Measurements from ENCODE around the gene TWIST2.

Gene TWIST2

GRCh38 chr2:238870261-238870660, 22.4 kb downstream of the TWIST2 start:
- ATAC-seq = no peak
- no peaks in the 10 kb centered on the region for H3K4me1 Mint-ChIP-seq
- peaks cover 21% of the 10 kb centered on the region for H3K27me3 Mint-ChIP-seq
- no peak overlapping the region for H3K4me3 Mint-ChIP-seq
- H3K9me3 Mint-ChIP-seq = peaks cover 9% of the 10 kb centered on the region
- no peaks in the 10 kb centered on the region for H3K36me3 Mint-ChIP-seq
- H3K27ac Mint-ChIP-seq = no peak overlapping the region

- ATAC-seq = no peak
- Mint-ChIP-seq H3K27ac (no peak overlapping the region), H3K4me1 (no peaks in the 10 kb centered on the region), H3K9me3 (peaks cover 9% of the 10 kb centered on the region), H3K27me3 (peaks cover 29% of the 10 kb centered on the region), H3K4me3 (no peak overlapping the region), H3K36me3 (no peaks in the 10 kb centered on the region)
Observed at GRCh38 chr2:238872026-238872425, 24.1 kb downstream of the TWIST2 start.

GRCh38 chr2:238872628-238873380, 24.9 kb downstream of the TWIST2 start:
- no peak for ATAC-seq
- no peak overlapping the region for H3K27ac Mint-ChIP-seq
- H3K9me3 Mint-ChIP-seq = peaks cover 9% of the 10 kb centered on the region
- H3K4me3 Mint-ChIP-seq = no peak overlapping the region
- H3K4me1 Mint-ChIP-seq = no peaks in the 10 kb centered on the region
- peaks cover 29% of the 10 kb centered on the region for H3K27me3 Mint-ChIP-seq
- no peaks in the 10 kb centered on the region for H3K36me3 Mint-ChIP-seq

- Mint-ChIP-seq H3K27ac (no peak overlapping the region), H3K4me3 (no peak overlapping the region), H3K9me3 (peaks cover 9% of the 10 kb centered on the region), H3K27me3 (peaks cover 29% of the 10 kb centered on the region), H3K4me1 (no peaks in the 10 kb centered on the region), H3K36me3 (no peaks in the 10 kb centered on the region)
- ATAC-seq = no peak
Observed at GRCh38 chr2:238873381-238873801, 25.5 kb downstream of the TWIST2 start.

GRCh38 chr2:238873841-238874240, 26.0 kb downstream of the TWIST2 start:
- ATAC-seq = no peak
- no peaks in the 10 kb centered on the region for H3K4me1 Mint-ChIP-seq

GRCh38 chr2:238874330-238875050, 26.6 kb downstream of the TWIST2 start:
- Mint-ChIP-seq H3K9me3 (peaks cover 9% of the 10 kb centered on the region), H3K4me1 (no peaks in the 10 kb centered on the region)
- no peak for ATAC-seq

More at GRCh38 chr2:238873841-238874240, 26.0 kb downstream of the TWIST2 start:
- peaks cover 9% of the 10 kb centered on the region for H3K9me3 Mint-ChIP-seq
- peaks cover 29% of the 10 kb centered on the region for H3K27me3 Mint-ChIP-seq
- H3K4me3 Mint-ChIP-seq = no peak overlapping the region
- H3K36me3 Mint-ChIP-seq = no peaks in the 10 kb centered on the region
- H3K27ac Mint-ChIP-seq = no peak overlapping the region

GRCh38 chr2:238875101-238875470, 27.2 kb downstream of the TWIST2 start:
- H3K36me3 Mint-ChIP-seq = no peaks in the 10 kb centered on the region
- H3K27ac Mint-ChIP-seq = no peak overlapping the region
- no peak for ATAC-seq
- no peaks in the 10 kb centered on the region for H3K4me1 Mint-ChIP-seq
- H3K4me3 Mint-ChIP-seq = no peak overlapping the region
- H3K27me3 Mint-ChIP-seq = peaks cover 29% of the 10 kb centered on the region
- peaks cover 4% of the 10 kb centered on the region for H3K9me3 Mint-ChIP-seq

More at GRCh38 chr2:238874330-238875050, 26.6 kb downstream of the TWIST2 start:
- H3K4me3 Mint-ChIP-seq = no peak overlapping the region
- H3K27ac Mint-ChIP-seq = no peak overlapping the region
- H3K27me3 Mint-ChIP-seq = peaks cover 29% of the 10 kb centered on the region
- H3K36me3 Mint-ChIP-seq = no peaks in the 10 kb centered on the region

GRCh38 chr2:238875471-238876231, 27.8 kb downstream of the TWIST2 start:
- Mint-ChIP-seq H3K4me3 (no peak overlapping the region), H3K27me3 (peaks cover 29% of the 10 kb centered on the region), H3K36me3 (no peaks in the 10 kb centered on the region), H3K27ac (no peak overlapping the region), H3K9me3 (no peaks in the 10 kb centered on the region), H3K4me1 (no peaks in the 10 kb centered on the region)
- peak; percentile 5 for ATAC-seq

- no peaks in the 10 kb centered on the region for H3K4me1 Mint-ChIP-seq
- no peaks in the 10 kb centered on the region for H3K36me3 Mint-ChIP-seq
- no peaks in the 10 kb centered on the region for H3K9me3 Mint-ChIP-seq
- no peak overlapping the region for H3K27ac Mint-ChIP-seq
- ATAC-seq = no peak
- H3K4me3 Mint-ChIP-seq = no peak overlapping the region
- H3K27me3 Mint-ChIP-seq = peaks cover 29% of the 10 kb centered on the region
Observed at GRCh38 chr2:238876232-238876630, 28.3 kb downstream of the TWIST2 start.

GRCh38 chr2:238878051-238878735, 30.3 kb downstream of the TWIST2 start:
- H3K4me1 Mint-ChIP-seq = no peaks in the 10 kb centered on the region
- H3K9me3 Mint-ChIP-seq = peaks cover 3% of the 10 kb centered on the region
- no peak overlapping the region for H3K27ac Mint-ChIP-seq
- H3K36me3 Mint-ChIP-seq = no peaks in the 10 kb centered on the region
- no peak overlapping the region for H3K4me3 Mint-ChIP-seq
- H3K27me3 Mint-ChIP-seq = peaks cover 29% of the 10 kb centered on the region
- no peak for ATAC-seq

GRCh38 chr2:238879043-238879442, 31.2 kb downstream of the TWIST2 start:
- no peaks in the 10 kb centered on the region for H3K36me3 Mint-ChIP-seq
- no peak overlapping the region for H3K27ac Mint-ChIP-seq
- no peak overlapping the region for H3K4me3 Mint-ChIP-seq
- peak; percentile 24 for ATAC-seq
- H3K4me1 Mint-ChIP-seq = no peaks in the 10 kb centered on the region
- H3K27me3 Mint-ChIP-seq = peaks cover 32% of the 10 kb centered on the region
- H3K9me3 Mint-ChIP-seq = peaks cover 3% of the 10 kb centered on the region

GRCh38 chr2:238879621-238880377, 31.9 kb downstream of the TWIST2 start:
- Mint-ChIP-seq H3K4me3 (no peak overlapping the region), H3K27ac (no peak overlapping the region), H3K27me3 (peaks cover 32% of the 10 kb centered on the region), H3K36me3 (no peaks in the 10 kb centered on the region), H3K9me3 (peaks cover 3% of the 10 kb centered on the region), H3K4me1 (no peaks in the 10 kb centered on the region)
- ATAC-seq = peak; percentile 47

GRCh38 chr2:238881353-238882081, 33.6 kb downstream of the TWIST2 start:
- peaks cover 32% of the 10 kb centered on the region for H3K27me3 Mint-ChIP-seq
- ATAC-seq = no peak
- no peak overlapping the region for H3K27ac Mint-ChIP-seq
- H3K9me3 Mint-ChIP-seq = peaks cover 3% of the 10 kb centered on the region
- H3K4me1 Mint-ChIP-seq = no peaks in the 10 kb centered on the region
- H3K4me3 Mint-ChIP-seq = no peak overlapping the region
- no peaks in the 10 kb centered on the region for H3K36me3 Mint-ChIP-seq

All from stimulated activated memory B cell treated with anti-CD40 and anti-IgM and Interleukin-4, amounts not matched to agents 10 μg/mL and 1 μg/mL and 100 μg/mL, for 72 hours (primary cell).